DND-41 (cell line): ENCODE data around the gene PRELID2.

ENCODE experiments used
- ATAC-seq: fragments of 200-7000 bp; cut with Tn5 transposase; 3 replicates; pipeline ENCODE4 v1.9.1; 2021; ENCODE audit warnings: low read depth; ENCODE audit not compliant: insufficient read depth
- DNase-seq: peaks from one replicate; pipeline ENCODE4 v3.0.0-alpha.2; 2020
- H2AFZ ChIP-seq: 2 replicates; pipeline ENCODE4 v1.6.0; 2012; ENCODE audit warnings: low read depth, low read length
- H3K27ac ChIP-seq: 2 replicates; pipeline ENCODE4 v1.5.1; 2012; ENCODE audit warnings: low read length, inconsistent platforms
- H3K27me3 ChIP-seq: fragments of 200-600 bp; sonication (generic); 2 replicates; pipeline ENCODE4 v1.6.0; 2012; ENCODE audit warnings: low read length, mild to moderate bottlenecking, inconsistent platforms; ENCODE audit not compliant: insufficient read depth, poor library complexity
- H3K36me3 ChIP-seq: 2 replicates; pipeline ENCODE4 v1.5.1; 2012; ENCODE audit warnings: low read length, inconsistent platforms; ENCODE audit not compliant: insufficient read depth
- H3K4me1 ChIP-seq: 2 replicates; pipeline ENCODE4 v1.5.1; 2012; ENCODE audit warnings: mild to moderate bottlenecking, low read length; ENCODE audit not compliant: insufficient read depth
- H3K4me2 ChIP-seq: 2 replicates; pipeline ENCODE4 v1.6.0; 2012; ENCODE audit warnings: mild to moderate bottlenecking, moderate library complexity, low read length, inconsistent platforms; ENCODE audit not compliant: insufficient read depth
- H3K4me3 ChIP-seq, 2 experiments: fragments of 200-600 bp in 1 of 2; shearing (Covaris generic) in 1 of 2; 2 replicates each; pipeline ENCODE4 v1.5.1; 2012 to 2016; ENCODE audit warnings: inconsistent platforms in 2 of 2, low read length in 2 of 2, mild to moderate bottlenecking in 2 of 2, low read depth in 1 of 2, moderate library complexity in 1 of 2
- H3K79me2 ChIP-seq: 2 replicates; pipeline ENCODE4 v1.6.0; 2012; ENCODE audit warnings: low read length, inconsistent platforms; ENCODE audit not compliant: insufficient read depth
- H3K9ac ChIP-seq: 2 replicates; pipeline ENCODE4 v1.6.0; 2012; ENCODE audit warnings: low read depth, mild to moderate bottlenecking, inconsistent platforms, low read length, moderate library complexity
- H3K9me3 ChIP-seq: 2 replicates; pipeline ENCODE4 v1.5.1; 2012; ENCODE audit warnings: low read length, moderate library complexity, mild to moderate bottlenecking, inconsistent platforms; ENCODE audit not compliant: insufficient read depth, severe bottlenecking
- H4K20me1 ChIP-seq: 2 replicates; pipeline ENCODE4 v1.6.0; 2012; ENCODE audit warnings: low read length; ENCODE audit not compliant: insufficient read depth
- CTCF ChIP-seq: IDR thresholded peaks from 2 replicates; pipeline ENCODE4 v1.5.1; 2012; ENCODE audit warnings: borderline replicate concordance, low read length, moderate library complexity, mild to moderate bottlenecking; ENCODE audit not compliant: poor library complexity, severe bottlenecking; ENCODE audit errors: extremely low read depth
- EZH2 ChIP-seq: IDR thresholded peaks from 3 replicates; pipeline ENCODE4 v1.6.1; 2012; ENCODE audit warnings: borderline replicate concordance, low read depth, mild to moderate bottlenecking, moderate library complexity, low read length, inconsistent platforms; ENCODE audit not compliant: severe bottlenecking

PRELID2 gene

GRCh38 chr5:145824040-145824439, 11.1 kb downstream of the PRELID2 start:
- TF ChIP-seq EZH2 (no peak), CTCF (no peak)
- Histone ChIP-seq H4K20me1 (no peaks in the 10 kb centered on the region), H3K9me3 (no peaks in the 10 kb centered on the region), H3K9ac (no peak overlapping the region), H3K4me3 (no peak overlapping the region), H2AFZ (no peak overlapping the region), H3K36me3 (no peaks in the 10 kb centered on the region), H3K4me2 (no peak overlapping the region), H3K4me1 (no peaks in the 10 kb centered on the region), H3K27me3 (peaks cover 4% of the 10 kb centered on the region), H3K27ac (no peak overlapping the region), H3K79me2 (no peaks in the 10 kb centered on the region)
- no peak for DNase-seq
- no peak for ATAC-seq

GRCh38 chr5:145818604-145819003, 16.5 kb downstream of the PRELID2 start:
- H4K20me1 ChIP-seq, result no peaks in the 10 kb centered on the region
- ATAC-seq (no peak), DNase-seq (no peak)
- H3K36me3 ChIP-seq, result no peaks in the 10 kb centered on the region
- H3K4me1 ChIP-seq, result no peaks in the 10 kb centered on the region
- no peaks in the 10 kb centered on the region for H3K9me3 ChIP-seq
- H3K27me3 ChIP-seq, result no peaks in the 10 kb centered on the region
- H3K27ac ChIP-seq, result no peak overlapping the region
- H2AFZ ChIP-seq, result no peak overlapping the region
- H3K4me2 ChIP-seq, result no peak overlapping the region
- H3K79me2 ChIP-seq, result no peaks in the 10 kb centered on the region
- no peak overlapping the region for H3K4me3 ChIP-seq
- no peak overlapping the region for H3K9ac ChIP-seq
- TF ChIP-seq EZH2 (no peak), CTCF (no peak)

GRCh38 chr5:145812877-145813276, 22.3 kb downstream of the PRELID2 start:
- Histone ChIP-seq H3K4me1 (no peaks in the 10 kb centered on the region), H3K4me3 (no peak overlapping the region), H3K27ac (no peak overlapping the region), H2AFZ (no peak overlapping the region), H3K9ac (no peak overlapping the region), H4K20me1 (no peaks in the 10 kb centered on the region), H3K9me3 (peaks cover 2% of the 10 kb centered on the region), H3K36me3 (no peaks in the 10 kb centered on the region), H3K4me2 (no peak overlapping the region), H3K27me3 (no peaks in the 10 kb centered on the region), H3K79me2 (no peaks in the 10 kb centered on the region)
- DNase-seq (no peak), ATAC-seq (no peak)
- TF ChIP-seq CTCF (no peak), EZH2 (no peak)
